NCI-H524 treated with DMSO at 0.1 percent for 48 hours (cell line): Measurements from ENCODE around the gene KDM5B.
"Not testable (repeated sequence)": the region's sequence is repeated elsewhere in the genome, so short reads cannot be mapped to it uniquely, and the experiment has no call there.

ENCODE experiments used
- DNase-seq: peaks from one replicate; lab custom pipeline; 2025; lab: John Stamatoyannopoulos, UW

Gene KDM5B

DNA sequence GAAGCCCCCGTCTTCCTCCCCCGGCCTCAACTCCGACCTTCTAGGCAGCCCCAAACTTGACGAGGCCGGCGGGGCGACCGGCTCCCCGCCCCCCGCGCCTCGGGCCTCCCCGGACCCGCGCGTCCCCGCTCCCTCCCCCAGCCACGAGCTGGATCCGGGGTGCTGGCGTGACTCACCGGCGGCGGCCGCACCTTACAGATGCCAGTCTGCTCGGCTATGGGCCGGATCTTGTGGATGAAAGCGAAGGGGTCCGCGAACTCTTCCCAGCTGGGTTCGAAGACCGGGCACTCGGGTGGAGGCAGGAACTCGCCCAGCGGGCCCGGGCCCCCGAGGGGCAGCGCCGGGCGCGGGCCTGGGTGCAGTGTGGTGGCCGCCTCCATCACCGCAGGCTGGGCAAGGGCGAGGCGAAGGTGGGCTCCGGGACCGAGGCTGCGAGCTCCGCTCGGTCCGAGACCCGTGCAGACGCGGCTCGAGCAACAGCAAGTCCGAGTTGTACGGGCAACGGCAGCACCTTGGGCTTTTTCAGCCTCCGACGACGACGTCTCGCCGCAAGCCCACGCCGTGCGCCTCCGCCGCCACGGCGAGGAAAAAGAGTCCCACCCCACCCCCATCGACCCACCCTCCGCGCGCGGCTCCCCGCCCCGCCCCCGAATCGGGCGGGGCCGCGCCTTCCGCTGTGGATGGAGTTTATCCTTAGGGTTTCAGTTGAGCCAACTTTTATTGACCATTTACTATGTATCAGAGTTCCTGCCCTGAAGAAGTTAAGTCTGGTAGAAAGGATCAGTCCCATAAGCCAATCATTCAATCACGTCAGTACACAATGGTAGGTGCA, at the start of gene KDM5B:
Gene KDM5B (minus strand): TSS at position 496 of the 832 bp plus-strand sequence. CDS start 116 bp downstream, at position 380.
- DNase-seq = no peak

DNA sequence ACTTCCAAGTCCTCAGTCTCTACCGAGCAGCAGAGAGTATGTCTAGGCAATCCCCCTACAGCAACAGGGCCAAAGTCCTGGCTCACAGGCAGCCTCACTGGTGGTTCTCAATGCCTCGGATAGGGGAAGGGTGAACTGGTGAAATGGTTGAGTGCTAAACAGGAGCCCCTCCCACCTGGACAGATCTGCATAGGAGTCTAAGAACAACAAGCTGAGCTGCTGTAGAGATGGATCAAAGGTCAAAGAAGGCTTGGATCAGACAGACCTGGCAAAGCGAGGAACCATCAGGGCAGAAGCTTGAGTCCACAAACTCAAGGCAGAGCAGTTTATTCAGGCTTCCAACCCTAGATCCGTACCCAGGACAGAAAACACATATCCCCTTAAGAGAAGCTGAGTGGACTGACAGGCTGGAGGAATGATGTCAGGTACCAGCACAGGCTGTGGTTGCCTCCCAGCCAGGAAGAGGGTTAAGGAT, 49.0 kb upstream of the KDM5B start:
- DNase-seq = no peak

DNA sequence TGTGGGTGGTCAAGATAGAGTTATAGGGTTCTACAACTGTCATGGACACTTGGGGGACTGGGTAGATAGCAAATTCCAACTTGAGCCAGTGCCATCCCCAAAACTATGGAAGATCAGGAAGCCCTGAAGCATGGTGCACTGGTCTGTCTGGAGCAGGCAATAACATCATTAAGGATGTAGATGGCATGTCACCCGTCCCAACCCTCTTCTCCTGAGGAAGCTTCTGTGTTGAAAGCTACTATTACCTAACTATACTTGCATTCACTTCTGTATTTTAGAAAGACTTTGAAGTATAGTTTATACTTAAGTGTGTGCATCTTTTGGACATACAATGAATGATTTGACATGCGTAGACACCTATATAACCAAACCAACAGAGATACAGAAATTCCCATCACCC, 47.8 kb upstream of the KDM5B start:
- no peak for DNase-seq

DNA sequence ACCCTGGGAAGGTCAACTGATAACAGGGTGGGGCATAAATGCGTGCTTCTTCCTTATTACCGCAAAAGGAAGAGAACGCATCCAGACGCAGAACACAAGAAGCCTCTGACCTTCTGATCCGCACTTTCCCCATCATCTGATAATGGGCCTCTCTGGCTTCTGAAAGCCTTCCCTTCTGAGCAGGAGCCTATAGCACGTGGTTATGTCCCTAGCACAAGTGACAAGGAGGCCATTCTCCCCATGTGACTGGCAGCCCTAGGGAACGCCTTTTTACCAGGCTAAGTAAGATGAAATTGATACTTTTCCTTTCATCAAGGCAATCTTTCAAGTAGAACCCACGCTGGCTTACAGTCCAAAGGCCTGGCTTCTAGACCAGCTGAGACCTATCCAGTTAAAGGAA, 46.6 kb upstream of the KDM5B start:
- DNase-seq = no peak

DNA sequence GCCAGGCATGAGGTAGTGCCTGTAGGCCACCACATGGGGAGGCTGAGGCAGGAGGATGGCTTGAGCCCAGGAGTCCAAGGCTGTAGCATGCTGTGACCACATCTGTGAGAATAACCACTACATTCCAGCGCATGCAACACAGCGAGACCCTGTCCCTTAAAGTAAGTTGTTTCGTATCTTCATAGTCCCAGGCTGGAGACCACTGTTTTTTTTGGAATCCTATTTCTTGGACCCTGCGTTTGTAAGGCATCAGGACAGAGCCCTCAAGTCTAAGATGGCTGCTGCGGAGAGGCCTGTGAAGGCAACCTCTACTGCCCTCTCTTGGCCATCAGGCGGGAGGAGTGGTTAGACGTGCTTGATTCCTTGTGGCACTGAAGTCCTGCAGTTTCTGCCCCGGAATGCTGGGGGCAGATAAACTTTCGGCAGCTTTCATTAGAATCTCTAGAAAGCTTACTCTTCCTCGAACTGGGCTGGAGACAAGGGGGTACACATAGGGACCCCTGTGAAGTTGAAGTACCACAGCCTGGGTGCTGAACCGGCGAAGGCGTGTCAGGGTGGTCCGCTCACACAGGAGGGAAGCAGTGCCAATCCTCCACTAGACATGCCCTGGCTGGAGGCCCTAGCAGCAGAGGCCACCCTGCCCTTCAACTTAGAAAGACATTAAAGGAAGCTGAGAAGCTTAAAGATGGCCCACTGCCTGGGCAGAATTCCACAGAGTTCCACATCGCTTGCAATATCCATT, 44.1 kb upstream of the KDM5B start:
- DNase-seq = no peak

DNA sequence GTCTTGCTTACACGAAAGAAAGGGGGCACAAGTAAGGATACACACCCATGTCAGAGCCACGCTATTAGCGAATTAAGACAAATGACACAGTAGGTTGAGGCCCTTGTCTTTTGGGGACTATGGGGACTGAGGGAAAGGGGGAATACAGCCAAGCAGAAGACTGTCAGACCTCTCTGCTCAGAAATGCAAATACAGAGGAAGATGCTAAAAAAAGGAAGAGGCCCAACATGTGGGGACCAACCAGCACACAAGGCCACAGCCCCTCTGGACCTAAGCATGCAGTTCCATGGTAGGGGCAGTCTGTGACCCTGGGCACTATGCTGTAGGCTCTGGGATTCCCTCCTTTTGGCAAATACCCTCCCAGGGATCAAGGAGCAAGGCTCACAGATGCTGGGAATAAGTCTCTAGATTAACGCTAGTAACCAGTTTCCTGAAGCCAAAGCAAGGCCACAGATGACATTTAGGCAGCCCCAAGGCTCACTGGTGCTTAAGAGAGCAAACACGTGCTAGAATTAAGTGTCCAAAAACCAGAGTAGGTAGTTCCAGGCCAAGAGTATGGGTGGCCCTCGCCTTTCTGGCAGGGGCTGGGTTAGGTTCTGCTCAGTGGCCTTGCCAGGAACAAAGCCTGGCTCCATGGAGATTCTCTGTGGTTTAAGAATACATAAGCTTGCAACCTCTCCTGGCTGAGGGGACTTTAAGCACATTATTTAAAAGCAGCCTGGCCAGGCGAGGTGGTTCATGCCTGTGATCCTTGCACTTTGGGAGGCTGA, 42.6 kb upstream of the KDM5B start:
- no peak for DNase-seq

DNA sequence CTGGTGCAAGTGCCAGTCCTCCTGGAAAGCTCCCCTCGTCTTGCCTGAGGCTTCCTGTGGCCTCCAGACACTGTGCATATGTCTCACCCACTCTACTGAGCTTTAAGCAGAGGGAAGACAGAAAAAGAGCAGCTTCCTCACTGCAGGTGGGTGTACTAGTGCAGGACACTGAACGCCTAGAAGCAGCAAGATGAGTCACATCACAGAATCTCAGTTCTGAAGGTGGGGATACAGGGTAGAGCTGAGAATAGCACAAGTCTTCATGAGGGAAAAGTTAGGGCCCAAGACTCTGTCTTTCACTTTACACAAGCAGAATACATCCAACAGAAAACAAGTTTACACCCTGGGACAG, 39.9 kb upstream of the KDM5B start:
- no peak for DNase-seq

DNA sequence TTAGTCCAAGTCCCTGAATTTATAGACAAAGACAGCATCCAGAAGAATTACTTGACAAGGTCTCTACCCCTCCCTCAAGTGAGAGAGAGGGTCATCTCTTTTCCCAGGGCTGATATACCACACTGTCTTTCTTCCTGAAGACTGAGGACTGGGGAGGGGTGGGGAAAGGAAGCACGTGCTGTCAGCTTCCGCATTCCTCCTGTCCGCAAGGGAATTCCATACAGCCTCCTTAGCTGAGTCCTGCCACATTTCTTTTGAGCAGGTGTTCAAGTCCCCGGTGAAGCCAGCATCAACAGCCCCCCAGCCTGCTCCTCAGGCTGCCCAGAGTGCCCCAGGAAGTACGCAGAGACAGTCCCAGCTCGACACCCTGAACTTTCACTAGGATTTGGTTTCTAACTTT, 36.7 kb upstream of the KDM5B start:
- no peak for DNase-seq

DNA sequence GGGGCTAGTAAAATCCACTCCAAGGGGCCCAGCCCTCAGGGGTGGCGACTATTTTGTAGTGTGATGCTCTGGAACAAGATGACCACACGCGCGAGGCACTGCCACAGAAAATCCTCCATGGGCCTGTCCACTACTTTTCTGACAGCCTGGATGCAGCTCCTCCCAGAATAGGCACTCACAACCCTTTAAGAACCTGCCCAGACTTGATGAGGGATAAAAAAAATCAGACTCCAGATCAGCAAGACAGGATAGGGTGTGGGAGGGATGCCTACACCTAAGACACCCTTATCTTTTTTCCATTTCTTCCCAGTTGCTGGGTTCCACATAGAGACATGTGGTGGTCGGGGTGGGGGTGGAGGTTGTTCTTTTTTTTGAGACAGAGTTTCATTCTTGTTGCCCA, 36.0 kb upstream of the KDM5B start:
- no peak for DNase-seq

DNA sequence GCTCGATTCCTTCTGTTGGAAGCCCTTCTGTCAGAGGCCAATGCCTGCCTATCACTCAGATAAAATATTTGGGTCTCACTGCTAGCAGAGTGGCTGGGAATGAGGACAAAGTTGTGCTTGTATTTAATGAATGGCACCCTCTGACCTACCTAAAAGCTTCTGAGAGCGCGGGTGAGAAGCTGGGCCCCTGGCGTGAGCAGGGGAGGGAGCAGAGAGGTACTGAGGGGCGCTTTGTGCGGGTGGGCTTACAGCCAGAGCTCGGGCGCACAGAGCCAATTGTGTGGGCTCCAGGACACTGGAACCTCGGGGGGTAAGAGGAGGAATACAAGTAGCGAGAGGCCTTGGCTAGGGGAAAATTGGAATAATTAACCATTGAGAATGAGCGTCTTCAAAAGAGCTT, 34.9 kb upstream of the KDM5B start:
- DNase-seq = no peak

DNA sequence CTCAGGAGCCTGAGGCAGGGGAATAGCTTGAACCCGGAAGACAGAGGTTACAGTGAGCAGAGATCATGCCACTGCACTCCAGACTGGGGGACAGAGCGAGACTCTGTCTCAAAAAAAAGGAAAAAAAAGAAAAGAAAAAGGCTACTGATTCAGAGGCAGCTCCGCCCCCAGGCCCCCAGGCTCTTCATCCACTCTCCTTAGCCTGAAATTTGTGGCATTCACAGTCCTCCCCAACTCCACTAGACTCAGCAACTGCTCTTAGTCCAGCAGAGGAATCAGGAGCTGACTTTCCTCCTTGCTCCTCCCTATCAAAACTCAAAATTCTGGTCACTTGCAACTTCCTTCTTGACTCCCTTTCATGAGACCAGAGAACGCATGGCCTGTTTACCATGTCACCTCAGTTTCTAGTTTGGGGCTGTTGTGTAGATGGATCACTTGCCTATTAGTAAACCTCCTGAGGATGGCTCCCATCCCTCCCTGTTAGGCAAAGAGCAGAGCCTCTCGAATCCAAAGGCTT, 29.6 kb upstream of the KDM5B start:
- no peak for DNase-seq

DNA sequence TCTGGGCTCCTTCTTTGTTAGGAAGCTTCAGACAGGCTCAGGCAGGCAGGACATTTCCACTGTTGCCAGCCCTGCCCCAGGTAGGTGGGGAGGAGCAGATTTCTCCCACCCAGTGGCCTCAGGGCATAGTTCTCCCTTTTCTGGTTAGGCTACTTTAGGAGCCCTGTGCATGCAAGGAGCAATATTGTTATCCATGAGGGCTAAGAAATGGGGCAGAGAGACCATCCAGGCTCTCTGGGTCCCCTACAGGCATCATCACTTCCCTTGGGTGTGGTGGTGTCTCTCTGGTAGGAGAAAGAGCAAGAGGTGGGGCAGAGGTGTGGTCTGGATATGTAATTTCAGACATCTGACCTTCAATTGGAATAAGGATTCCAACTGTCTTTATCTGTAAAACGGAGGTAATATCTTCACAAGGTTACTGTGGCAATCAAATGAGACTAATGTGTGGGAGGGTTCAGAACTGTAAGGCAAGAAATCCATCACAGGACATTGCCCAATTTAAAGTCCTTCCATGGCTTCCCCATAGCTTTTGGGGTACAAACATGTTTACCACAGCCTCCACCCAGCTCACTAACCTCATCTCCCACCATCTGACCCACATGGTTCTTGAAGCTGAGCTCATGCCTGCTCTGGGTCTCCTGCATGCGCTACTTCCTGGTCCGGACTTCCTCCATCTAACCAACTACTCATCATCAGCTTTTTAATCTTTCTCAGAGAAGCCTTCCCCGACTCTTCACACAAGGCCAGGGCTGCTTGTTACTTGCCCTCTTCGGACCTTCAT, 28.6 kb upstream of the KDM5B start:
- DNase-seq = no peak

DNA sequence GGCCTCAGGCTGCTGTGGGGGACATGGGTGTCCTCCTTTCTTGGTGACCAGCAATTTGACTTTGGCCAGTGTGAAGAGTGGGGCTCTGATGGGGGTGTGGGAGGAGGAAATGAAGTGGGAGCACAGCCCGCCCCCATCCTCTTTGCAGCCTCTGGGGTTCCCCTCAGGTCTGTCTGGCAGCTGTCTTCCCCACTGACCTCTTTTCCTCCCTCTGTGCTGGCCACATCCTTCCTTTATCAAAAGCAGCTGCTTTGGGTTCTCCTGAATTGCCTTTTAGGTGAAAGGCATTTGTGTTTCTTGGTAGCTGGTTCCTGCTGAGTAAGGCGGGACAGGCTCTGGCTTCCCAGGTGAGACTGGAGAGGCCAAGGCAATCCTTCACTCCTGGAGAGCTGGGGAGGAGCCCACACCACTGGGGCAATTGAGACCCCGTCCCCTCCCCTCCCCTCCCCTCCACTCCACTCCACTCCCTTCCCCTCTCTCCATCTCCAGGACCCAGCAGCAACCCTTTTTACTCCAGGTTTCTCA, 27.4 kb upstream of the KDM5B start:
- DNase-seq = no peak

DNA sequence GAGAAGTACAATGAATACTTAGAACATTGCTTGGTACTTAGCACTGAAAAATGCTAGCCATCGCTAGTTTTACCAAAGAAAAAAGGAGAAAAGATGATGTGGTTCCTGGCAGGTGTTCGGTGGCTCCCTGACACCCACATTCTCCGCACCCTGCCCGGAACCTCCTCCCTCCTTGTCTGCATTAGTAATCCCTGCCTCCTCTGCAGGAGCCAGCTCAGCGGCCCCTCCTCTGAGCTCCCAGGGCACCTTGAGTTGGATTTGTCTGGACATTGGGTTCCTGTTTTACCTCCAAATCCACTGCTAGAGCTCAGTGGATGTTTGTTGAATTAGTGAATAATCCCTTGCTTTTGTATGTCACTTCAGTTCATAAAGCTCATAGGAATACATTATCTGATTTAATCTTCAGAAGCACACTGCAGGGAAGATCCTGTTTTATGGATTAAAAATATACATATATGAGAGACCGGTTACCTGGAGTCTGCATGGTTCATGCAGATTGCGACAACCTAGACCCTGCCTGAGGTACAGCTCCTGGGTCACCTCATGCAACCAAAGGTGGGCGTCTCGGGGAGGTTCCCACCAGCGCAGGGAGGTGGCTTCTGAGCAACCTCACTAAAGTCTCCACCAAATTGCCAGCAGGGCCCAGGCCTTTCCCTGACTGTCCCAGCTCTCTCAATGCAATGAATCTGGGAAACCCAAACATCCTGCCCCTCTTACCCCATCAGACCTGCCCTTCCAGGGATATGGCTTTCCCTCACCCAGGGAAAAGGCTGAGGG, 26.7 kb upstream of the KDM5B start:
- no peak for DNase-seq

DNA sequence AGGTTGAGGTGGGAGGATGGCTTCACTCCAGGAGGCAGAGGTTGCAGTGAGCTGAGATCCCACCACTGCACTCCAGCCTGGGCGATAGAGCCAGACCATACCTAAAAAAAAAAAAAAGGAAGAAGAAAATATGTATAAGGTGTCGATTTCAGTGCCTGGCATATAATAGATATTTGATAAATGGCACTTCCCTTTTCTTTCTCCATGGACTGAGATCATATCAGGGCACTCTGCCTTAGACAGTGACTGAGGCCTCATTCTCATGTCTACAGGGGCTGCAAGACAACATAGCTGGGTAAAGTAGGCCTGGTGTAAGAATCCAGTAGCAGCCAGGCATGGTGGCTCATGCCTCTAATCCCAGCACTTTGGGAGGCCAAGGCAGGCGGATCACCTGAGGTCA, 23.7 kb upstream of the KDM5B start:
- no peak for DNase-seq

DNA sequence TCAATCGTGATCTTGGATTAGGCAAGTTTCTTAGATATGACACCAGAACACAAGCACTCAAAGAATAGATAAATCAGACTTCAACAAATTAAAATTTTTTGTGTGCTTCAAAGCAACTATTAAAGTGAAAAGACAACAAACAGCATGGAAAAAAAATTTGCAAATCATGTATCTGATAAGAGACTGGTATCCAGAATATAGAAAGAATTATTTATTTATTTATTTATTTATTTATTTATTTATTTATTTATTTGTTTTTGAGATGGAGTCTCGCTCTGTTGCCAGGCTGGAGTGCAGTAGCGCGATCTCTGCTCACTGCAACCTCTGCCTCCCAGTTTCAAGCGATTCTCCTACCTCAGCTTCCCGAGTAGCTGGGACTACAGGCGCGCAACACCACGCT, 21.0 kb upstream of the KDM5B start:
- DNase-seq = not testable (repeated sequence)

DNA sequence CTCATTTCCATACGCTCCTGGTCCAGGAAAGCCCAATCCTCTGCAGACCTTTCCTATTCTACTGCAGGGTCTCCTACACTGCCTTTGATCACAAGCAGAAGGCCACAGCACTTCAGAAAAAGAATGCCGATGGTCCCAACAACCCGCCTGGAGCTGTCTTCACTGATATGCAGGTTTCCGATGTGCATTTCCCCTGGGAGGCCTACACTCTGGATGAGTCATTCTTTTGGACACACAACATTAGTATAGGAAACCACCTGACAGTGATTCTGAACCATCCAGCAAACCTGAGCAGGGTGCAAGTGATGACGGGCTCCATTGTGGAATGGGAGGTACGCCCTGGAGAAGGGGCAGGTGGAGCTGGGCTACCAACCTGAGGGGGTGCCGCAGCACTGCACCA, 17.5 kb upstream of the KDM5B start:
- no peak for DNase-seq

DNA sequence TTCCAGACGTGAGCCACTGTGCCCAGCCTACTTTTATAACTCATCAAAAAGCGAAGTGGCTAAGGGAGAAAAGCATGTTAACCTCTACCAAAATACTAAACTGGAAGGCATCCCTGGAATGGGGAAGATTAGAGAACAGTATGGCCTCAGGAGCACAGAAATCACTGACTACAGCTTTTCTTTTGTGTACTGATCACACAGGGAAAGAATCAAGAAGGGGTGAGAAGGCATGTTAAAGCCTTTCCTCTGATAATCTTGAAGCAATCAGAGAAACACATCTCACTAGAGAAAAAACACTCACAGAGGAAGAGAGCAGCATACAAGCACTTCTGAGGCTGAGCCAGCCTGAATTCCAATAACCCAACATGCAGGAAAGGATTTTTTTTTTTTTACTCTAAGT, 13.2 kb upstream of the KDM5B start:
- no peak for DNase-seq

DNA sequence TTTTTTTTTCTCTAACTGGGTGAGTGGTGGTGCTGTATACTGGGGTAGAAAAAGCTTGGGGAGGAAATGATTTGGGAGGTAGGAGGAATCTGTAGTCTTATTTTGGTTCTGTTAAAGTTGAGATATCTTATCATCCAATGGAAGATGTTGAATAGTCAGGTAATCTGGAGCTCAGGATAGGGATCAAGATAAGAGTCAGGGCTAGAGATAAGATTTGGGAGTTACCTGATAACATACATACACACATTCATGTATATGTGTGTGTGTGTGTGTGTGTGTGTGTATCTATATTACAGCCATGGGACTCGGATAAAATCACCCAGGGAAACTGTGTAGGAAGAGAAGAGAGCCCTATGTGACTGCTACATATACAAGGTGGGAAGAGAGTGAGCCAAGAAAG, 10.6 kb upstream of the KDM5B start:
- no peak for DNase-seq

DNA sequence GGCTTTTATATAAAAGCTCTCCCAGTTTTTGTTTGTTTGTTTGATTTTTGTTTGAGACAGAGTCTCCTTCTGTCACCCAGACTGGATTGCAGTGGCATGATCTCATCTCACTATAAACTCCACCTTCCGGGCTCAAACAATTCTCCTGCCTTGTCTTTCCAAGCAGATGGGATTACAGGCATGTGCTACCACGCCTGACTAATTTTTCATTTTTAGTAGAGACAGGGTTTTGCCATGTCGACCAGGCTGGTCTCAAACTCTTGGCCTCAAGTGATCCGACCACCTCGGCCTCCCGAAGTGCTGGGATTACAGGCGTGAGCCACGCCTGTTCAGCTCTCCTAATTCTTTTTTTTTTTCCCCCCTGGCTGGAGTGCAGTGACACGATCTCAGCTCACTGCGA, 6.9 kb upstream of the KDM5B start:
- DNase-seq = no peak
